K562 (cell line): ENCODE data around the gene ENG. TPM values are rescaled to one million over a fixed set of nuclear protein-coding genes. Genes with fewer than 3 reads are reported as not detected.
A peak's percentile ranks its signal among the peaks of the same experiment; 100 is the strongest.

ENCODE experiments used
- ATAC-seq: fragments of 200-7000 bp; cut with Tn5 transposase; 3 replicates; pipeline ENCODE4 v1.9.1; 2020; ENCODE audit warnings: moderate library complexity
- BruUV-seq: library from RNA; stranded (reverse); fragments of 400-500 nt; replicated peaks from 2 replicates; lab custom pipeline; 2021; lab: Mats Ljungman, UMichigan
- CTCF ChIA-PET: fragments of 300-600 bp; formaldehyde crosslinking; extraction: SDS; loops from one replicate; lab custom pipeline; 2021; ENCODE audit warnings: low intra/inter-chr PET ratio; lab: Yijun Ruan, JAX
- POLR2A ChIA-PET: fragments of 300-600, 350-650 bp; sonication (Branson Sonifier 250); formaldehyde crosslinking; extraction: SDS; loops from one replicate; lab custom pipeline; 2021; ENCODE audit warnings: antibody characterized with exemption, inconsistent platforms; lab: Yijun Ruan, JAX
- DNase-seq, 4 experiments: peaks; one replicate each; pipeline versions ENCODE4 v3.0.0 to v3.0.0-alpha.2; 2011 to 2018; ENCODE audit warnings: low spot score in 3 of 4, mixed read lengths in 3 of 4; ENCODE audit errors: extremely low read depth in 1 of 4
- FAIRE-seq: peaks from 2 replicates; lab custom pipeline; 2011; peaks lifted over from hg19 to GRCh38; lab: Jason Lieb, UNC
- H2AFZ ChIP-seq: 2 replicates; pipeline ENCODE4 v1.6.0; 2011; ENCODE audit warnings: low read depth, low read length, control low read depth, inconsistent platforms
- H3K27ac ChIP-seq: fragments of 200-600 bp; 3 replicates; pipeline ENCODE4 v1.8.0; 2011; ENCODE audit warnings: low read depth, mild to moderate bottlenecking, control low read depth, inconsistent platforms, low read length, moderate library complexity, mixed read lengths; ENCODE audit errors: extremely low read depth
- H3K27me3 ChIP-seq, 2 experiments: fragments of 300-600 bp in 1 of 2; 2 replicates in 1 of 2; 3 replicates in 1 of 2; pipeline versions ENCODE4 v1.6.0 to v1.8.0; 2011; ENCODE audit warnings: inconsistent platforms in 2 of 2, low read length in 2 of 2, mild to moderate bottlenecking in 1 of 2, mixed read lengths in 1 of 2, moderate library complexity in 1 of 2; ENCODE audit not compliant: control insufficient read depth in 2 of 2, insufficient read depth in 2 of 2
- H3K36me3 ChIP-seq: fragments of 300-600 bp; 3 replicates; pipeline ENCODE4 v1.8.0; 2011; ENCODE audit warnings: mild to moderate bottlenecking, low read length, inconsistent platforms; ENCODE audit not compliant: control insufficient read depth, insufficient read depth
- H3K4me1 ChIP-seq, 2 experiments: fragments of 200-600 bp in 1 of 2; replicated peaks in 1 of 2; 2 replicates in 1 of 2; 3 replicates in 1 of 2; pipeline versions ENCODE4 v1.5.1 to v1.8.0; 2011; ENCODE audit warnings: inconsistent platforms in 2 of 2, low read length in 2 of 2, mild to moderate bottlenecking in 1 of 2, mixed read lengths in 1 of 2, moderate library complexity in 1 of 2; ENCODE audit not compliant: control insufficient read depth in 2 of 2, insufficient read depth in 2 of 2
- H3K4me2 ChIP-seq: 2 replicates; pipeline ENCODE4 v1.6.1; 2011; ENCODE audit warnings: low read length, control low read depth, inconsistent platforms, mixed read lengths; ENCODE audit not compliant: insufficient read depth
- H3K4me3 ChIP-seq: fragments of 200-600 bp; sonication (generic), shearing (Covaris generic); 2 replicates; pipeline ENCODE4 v1.5.1; 2016; ENCODE audit warnings: control low read depth, inconsistent platforms
- H3K79me2 ChIP-seq: fragments of 200-600 bp; 3 replicates; pipeline ENCODE4 v1.8.0; 2011; ENCODE audit warnings: low read length, inconsistent platforms; ENCODE audit not compliant: control insufficient read depth, insufficient read depth
- H3K9ac ChIP-seq, 2 experiments: 2 replicates each; pipeline versions ENCODE4 v1.6.0 to v1.6.1; 2011; ENCODE audit warnings: low read depth in 2 of 2, low read length in 2 of 2, control low read depth in 1 of 2, inconsistent platforms in 1 of 2, mild to moderate bottlenecking in 1 of 2, mixed read lengths in 1 of 2; ENCODE audit not compliant: insufficient read depth in 1 of 2
- H3K9me1 ChIP-seq: one replicate; pipeline ENCODE4 v1.6.0; 2011; ENCODE audit warnings: inconsistent platforms, mild to moderate bottlenecking, low read length, moderate library complexity; ENCODE audit not compliant: control insufficient read depth, insufficient read depth
- H3K9me3 ChIP-seq: replicated peaks from 2 replicates; pipeline ENCODE4 v1.5.1; 2011; ENCODE audit warnings: low read depth, low read length, inconsistent platforms; ENCODE audit not compliant: control insufficient read depth, insufficient read depth
- H4K20me1 ChIP-seq: replicated peaks from 2 replicates; pipeline ENCODE4 v1.6.1; 2011; ENCODE audit warnings: low read length, inconsistent platforms, mixed read lengths; ENCODE audit not compliant: control insufficient read depth, insufficient read depth
- EGR1 ChIP-seq: fragments of 450-650 bp; conservative IDR thresholded peaks from 2 replicates; pipeline ENCODE4 v1.6.1; 2017; ENCODE audit warnings: mild to moderate bottlenecking
- ETV6 ChIP-seq, 3 experiments: fragments of 150-350 bp in 1 of 3; sonication (generic) in 1 of 3; formaldehyde crosslinking in 1 of 3; IDR thresholded peaks; 2 replicates each; pipeline versions ENCODE4 v1.6.1 to v1.8.0; 2014 to 2022; ENCODE audit warnings: borderline replicate concordance in 2 of 3, low read depth in 2 of 3, antibody characterized with exemption in 1 of 3, low read length in 1 of 3, mild to moderate bottlenecking in 1 of 3, missing genetic modification reagents in 1 of 3
- KDM4B ChIP-seq, 2 experiments: fragments of 450-650 bp in 1 of 2; sonication (generic) in 1 of 2; IDR thresholded peaks; 2 replicates each; pipeline ENCODE4 v1.6.1; 2016 to 2017; ENCODE audit warnings: borderline replicate concordance in 2 of 2, antibody characterized with exemption in 1 of 2, low read depth in 1 of 2, mild to moderate bottlenecking in 1 of 2
- WGBS: fragments of 100-300 bp; shearing (Covaris generic); methylation state at CpG from one replicate; pipeline ENCODE4 v1.1.6; 2016; ENCODE audit warnings: low coverage, mixed read lengths; ENCODE audit not compliant: insufficient coverage; ENCODE audit errors: missing lambda C conversion rate; 5-methylcytosine and 5-hydroxymethylcytosine counted together
- in situ Hi-C: fragments of 300-500 bp; cut with MboI; formaldehyde crosslinking; loops from 4 replicates; pipeline ENCODE4 v1.15.0; 2018; ENCODE audit warnings: inconsistent platforms, mixed read lengths
- intact Hi-C: fragments of 100-400 bp; cut with micrococcal nuclease; formaldehyde crosslinking; loops from 2 replicates; pipeline ENCODE4 v1.14.2; 2022
- polyA plus RNA-seq, 8 experiments: library from polyadenylated mRNA; depleted of rRNA in 4 of 8; stranded (reverse) in 5 of 8; unstranded in 3 of 8; fragments of >200 nt; fragmentation: Nextera tagmentation in 2 of 8; fragmentation: Illumina TruSeq in 1 of 8; extraction: Ambion mirVana in 2 of 8; extraction: Trizol in 1 of 8; gene quantifications; 2 replicates each; pipeline versions ENCODE4 v1.2.1 to v1.2.3, GENCODE V29; 2011 to 2014; ENCODE audit warnings: inconsistent platforms in 1 of 8, missing spikeins in 1 of 8
- total RNA-seq, 7 experiments: library from RNA; depleted of rRNA in 6 of 7; stranded (reverse); fragments of >200 nt in 6 of 7; fragmentation: Illumina TruSeq in 2 of 7; extraction: Trizol in 2 of 7; gene quantifications; 2 replicates each; pipeline versions ENCODE4 v1.2.1 to v1.2.3, GENCODE V29; 2011 to 2021; ENCODE audit warnings: low replicate concordance in 1 of 7

ENG gene
- total and polyA plus RNA-seq, 9 of the 15 experiments (the other 6 are each of a cell fraction or from before 2014, with no cell fraction given) = 0.04 to 0.40 (median 0.14) TPM; not detected in 1

GRCh38 chr9:127872369-127873222 is 18.1 kb upstream of the ENG start:
- FAIRE-seq (no peak), ATAC-seq (no peak), DNase-seq (no peak)
- intact Hi-C loops (loop anchor here (5.0 to 10.0 kb wide), 2 partner anchors 70 to 278 kb away; partner anchors contain the start of gene FPGS), in situ Hi-C loops (loop anchor here (5.0 to 10.0 kb wide), 3 partner anchors 65 to 278 kb away; partner anchors contain the start of gene TOR2A)
- H3K4me3 ChIP-seq = no peak overlapping the region
- H2AFZ ChIP-seq = no peak overlapping the region
- H3K36me3 ChIP-seq = peaks cover 12% of the 10 kb centered on the region; the same call in 2 of the 3 replicates
- WGBS = 83% methylated on average over 18 of the region's 20 CpGs
- H4K20me1 ChIP-seq = no peaks in the 10 kb centered on the region
- no peak overlapping the region for H3K4me2 ChIP-seq
- no TSS peak for BruUV-seq
- no peaks in the 10 kb centered on the region for H3K9me3 ChIP-seq
- peaks cover 13 to 70% of the 10 kb centered on the region in 2 experiments; a peak in 4 of 5 replicates for H3K4me1 ChIP-seq
- H3K27ac ChIP-seq = no peak overlapping the region
- ChIA-PET CTCF (no interaction called here), POLR2A (interaction anchor here (0.6 to 2.4 kb wide), 6 partner anchors 9 to 1506 kb away, joined by 3 to 9 read pairs (median 4); no protein-coding TSS in a partner anchor)
- H3K27me3 ChIP-seq = no peaks in the 10 kb centered on the region
- H3K9ac ChIP-seq = peak overlapping the region in 1 of 2 experiments; percentile 18; a peak in 1 of 4 replicates
- H3K9me1 ChIP-seq = no peaks in the 10 kb centered on the region
- H3K79me2 ChIP-seq = peaks cover 12% of the 10 kb centered on the region; the same call in 2 of the 3 replicates
- 0 out of 2 replicates have a peak, but pooled peaks have one; percentile 6 for TF ChIP-seq EGR1
- TF ChIP-seq KDM4B (IDR thresholded peaks at IDR 0.05; ENCODE audit: borderline replicate concordance in 2 of 2, low read depth in 1 of 2) = no peak
- no peak for TF ChIP-seq ETV6 (IDR thresholded peaks at IDR 0.05; ENCODE audit: borderline replicate concordance in 1 of 2, low read depth in 2 of 2, low read length in 1 of 2)
- no peak for TF ChIP-seq ETV6 (CRISPR knock-in tag; IDR thresholded peaks at IDR 0.05; ENCODE audit: borderline replicate concordance)
